Left lobe of liver (tissue), 2 donors: ENCODE data around the gene POLE. TPM values are rescaled to one million over a fixed set of nuclear protein-coding genes. Genes with fewer than 3 reads are reported as not detected.
A peak's percentile ranks its signal among the peaks of the same experiment; 100 is the strongest.

ENCODE experiments used
- ATAC-seq: fragments of 200-7000 bp; cut with Tn5 transposase; one replicate; pipeline ENCODE4 v1.9.1; 2020; ENCODE audit warnings: mild to moderate bottlenecking, moderate library complexity
- DNase-seq: peaks from one replicate; pipeline ENCODE4 v3.0.0-alpha.2; 2020; ENCODE audit warnings: low spot score
- total RNA-seq: library from RNA; stranded (reverse); gene quantifications from one replicate; pipeline ENCODE4 v1.2.1, GENCODE V29; 2021
- donor health status: DM: no; HTN: no; CAD: no; lungs with moderate emphysema.
- donor health status: DM: no; HTN: yes; CAD: no.

POLE gene
- 29.3 TPM for total RNA-seq

DNA sequence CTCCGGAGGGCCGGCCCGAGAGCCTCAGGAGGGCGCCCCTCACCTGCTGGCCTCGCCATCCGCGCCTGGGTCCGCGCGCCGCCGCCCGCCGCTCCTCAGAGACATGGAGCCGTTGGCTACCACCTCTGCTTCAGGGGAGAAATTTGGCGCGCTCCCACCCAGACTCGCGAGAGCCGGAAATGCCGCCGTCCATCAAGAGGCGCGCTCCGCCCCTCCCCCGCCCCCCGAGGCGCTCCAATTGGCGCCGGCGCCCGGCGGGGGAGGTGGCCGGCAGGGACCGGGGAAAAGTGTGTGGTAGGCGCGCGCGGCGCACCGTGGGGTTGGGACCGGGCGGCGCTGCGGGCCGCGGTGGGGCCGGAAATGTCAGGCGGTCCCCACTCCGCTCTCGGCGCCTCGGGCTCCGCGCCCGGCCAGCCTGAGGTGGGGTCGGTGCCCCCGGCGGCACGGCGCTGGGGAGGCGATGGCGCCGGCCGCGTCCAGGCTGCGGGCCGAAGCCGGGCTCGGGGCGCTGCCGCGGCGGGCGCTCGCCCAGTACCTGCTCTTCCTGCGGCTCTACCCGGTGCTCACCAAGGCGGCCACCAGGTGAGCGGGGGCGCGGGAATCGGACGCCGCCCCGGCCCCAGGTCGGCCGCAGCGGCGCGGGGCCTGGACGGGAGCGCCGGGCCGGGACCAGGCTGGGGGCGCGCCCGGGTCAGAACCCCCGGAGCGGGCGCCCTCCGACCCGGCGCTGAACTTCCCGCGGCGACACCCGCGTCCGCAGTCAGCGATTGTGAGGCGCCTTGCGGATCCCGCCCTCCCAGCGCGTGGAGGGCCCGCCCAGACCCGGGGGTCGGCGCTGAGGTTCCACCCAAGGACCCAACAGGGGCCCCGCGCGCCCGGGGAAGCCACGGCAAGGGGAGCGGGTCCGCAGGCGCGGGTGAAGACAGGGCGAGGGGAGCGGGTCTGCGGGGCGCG lies at the start of gene POLE, which contains the start of gene PXMP2:
Gene POLE (minus strand): TSS at position 132 of the 954 bp plus-strand sequence. CDS start 27 bp downstream, at position 105.
Gene PXMP2 (plus strand): TSS at position 377 of the 954 bp plus-strand sequence. CDS start 84 bp downstream, at position 461.
- DNase-seq, result peak; percentile 97
- ATAC-seq, result peak; percentile 92

GRCh38 chr12:132736913-132737312 lies 49.8 kb upstream of the POLE start:
- no peak for ATAC-seq
- DNase-seq, result no peak

GRCh38 chr12:132736378-132736777 lies 49.2 kb upstream of the POLE start:
- DNase-seq (no peak), ATAC-seq (no peak)

GRCh38 chr12:132735496-132735895 lies 48.4 kb upstream of the POLE start:
- ATAC-seq (no peak), DNase-seq (no peak)

- DNase-seq (no peak), ATAC-seq (no peak)
Measured at GRCh38 chr12:132734206-132734605, 47.1 kb upstream of the POLE start.

DNA sequence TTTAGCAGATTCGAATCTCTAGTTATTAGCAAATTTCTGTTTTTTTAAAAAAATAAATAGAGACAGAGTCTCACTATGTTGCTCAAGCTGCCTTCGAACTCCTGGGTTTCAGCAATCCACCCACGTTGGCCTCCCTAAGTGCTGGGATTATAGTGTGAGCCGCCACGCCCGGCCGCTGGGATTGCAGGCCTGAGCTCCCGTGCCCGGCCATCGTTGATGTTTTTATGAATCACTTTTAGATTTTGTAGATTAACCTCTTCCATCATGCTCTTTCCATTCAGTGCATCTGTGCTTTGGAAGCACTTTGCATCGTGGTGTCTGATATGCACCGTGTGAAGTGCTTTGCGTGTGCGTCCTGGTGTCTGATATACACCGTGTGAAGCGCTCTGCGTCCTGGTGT lies 44.4 kb upstream of the POLE start:
- no peak for DNase-seq
- ATAC-seq, result no peak

DNA sequence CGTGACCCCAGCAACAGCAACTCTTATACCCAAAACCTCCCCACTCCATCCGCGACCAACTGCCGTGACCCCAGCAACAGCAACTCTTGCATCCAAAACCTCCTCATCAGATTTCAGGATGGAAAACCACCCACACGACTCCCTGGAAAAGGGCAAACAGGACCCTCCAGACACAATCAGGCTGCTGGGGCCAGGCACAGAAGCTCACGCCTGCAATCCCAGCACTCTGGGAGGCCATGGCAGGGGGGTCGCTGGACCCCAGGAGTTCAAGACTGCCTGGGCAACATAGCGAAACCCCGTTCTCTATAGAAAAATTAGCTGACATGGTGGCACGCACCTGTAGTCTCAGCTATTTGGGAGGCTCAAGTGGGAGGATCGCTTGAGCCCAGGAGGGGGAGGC lies 43.2 kb upstream of the POLE start:
- DNase-seq (no peak), ATAC-seq (no peak)

DNA sequence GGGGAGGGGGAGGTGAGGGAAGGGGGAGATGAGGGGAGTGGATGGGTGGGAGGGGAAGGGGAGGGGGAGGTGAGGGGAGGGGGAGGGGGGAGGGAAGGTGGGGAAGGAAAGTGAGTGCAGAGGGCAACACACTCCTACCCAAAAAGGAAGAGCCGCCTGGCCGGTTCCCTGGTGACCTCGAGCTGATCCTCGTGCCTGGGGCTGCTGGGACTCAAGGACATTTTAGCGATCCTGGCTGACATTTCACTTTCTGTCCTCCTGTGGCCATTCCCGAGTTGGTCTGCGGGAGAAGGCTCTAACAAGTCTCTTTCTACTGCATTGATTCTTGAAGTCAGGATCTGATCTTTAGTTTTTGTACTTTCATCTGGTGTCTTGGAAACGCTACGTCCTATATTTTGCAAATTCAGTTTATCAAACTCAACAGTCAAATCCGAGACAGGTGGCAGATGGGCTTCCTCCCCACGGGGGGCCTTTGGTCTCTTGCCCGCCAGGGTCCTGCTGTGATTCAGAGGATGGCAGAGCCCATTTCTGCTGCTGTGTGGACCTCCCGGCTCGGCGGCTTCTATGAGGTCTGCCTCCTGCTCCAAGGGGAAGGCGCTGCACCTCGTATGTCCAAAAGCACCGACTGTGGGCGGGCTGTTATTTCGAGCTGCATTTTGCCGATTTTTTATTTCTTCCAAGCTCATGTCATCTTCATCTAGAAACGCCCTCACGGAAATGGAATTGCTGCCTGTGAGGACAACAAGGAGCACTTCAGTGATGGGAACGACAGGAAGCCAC lies 42.6 kb upstream of the POLE start:
- DNase-seq, result no peak
- ATAC-seq, result no peak

GRCh38 chr12:132728502-132728901 lies 41.4 kb upstream of the POLE start:
- ATAC-seq, result no peak
- no peak for DNase-seq

DNA sequence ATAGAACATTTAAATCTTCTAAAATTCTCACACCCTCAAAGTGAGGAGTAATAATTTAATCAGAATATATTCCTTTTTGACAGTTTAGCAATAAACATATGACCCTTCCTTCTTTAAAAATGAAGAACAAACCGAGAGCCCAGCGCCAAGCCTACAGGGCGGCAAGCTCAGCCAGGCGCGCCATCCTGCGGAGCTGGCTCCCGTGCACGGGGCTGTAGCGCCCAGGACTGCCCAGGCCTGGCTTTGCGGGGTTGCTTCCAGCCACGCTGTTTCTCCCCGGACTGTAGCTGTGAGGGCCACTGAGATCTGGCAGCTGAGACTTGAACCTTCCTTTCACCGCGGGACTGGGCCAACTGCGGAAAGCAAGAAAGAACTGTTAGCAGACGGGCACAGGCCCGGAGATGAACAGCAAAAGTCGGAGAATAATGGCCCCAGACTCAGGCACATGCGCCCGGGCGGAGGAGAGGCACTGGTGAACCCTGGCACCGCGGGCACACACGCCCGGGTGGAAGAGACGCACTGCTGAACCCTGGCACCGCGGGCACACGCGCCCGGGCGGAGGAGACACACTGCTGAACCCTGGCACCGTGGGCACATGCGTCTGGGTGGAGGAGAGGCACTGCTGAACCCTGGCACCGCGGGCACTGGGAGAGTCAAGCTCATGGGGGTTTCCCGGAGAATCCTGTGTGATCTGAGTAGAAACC lies 40.1 kb upstream of the POLE start:
- ATAC-seq, result peak; percentile 24
- DNase-seq, result no peak

DNA sequence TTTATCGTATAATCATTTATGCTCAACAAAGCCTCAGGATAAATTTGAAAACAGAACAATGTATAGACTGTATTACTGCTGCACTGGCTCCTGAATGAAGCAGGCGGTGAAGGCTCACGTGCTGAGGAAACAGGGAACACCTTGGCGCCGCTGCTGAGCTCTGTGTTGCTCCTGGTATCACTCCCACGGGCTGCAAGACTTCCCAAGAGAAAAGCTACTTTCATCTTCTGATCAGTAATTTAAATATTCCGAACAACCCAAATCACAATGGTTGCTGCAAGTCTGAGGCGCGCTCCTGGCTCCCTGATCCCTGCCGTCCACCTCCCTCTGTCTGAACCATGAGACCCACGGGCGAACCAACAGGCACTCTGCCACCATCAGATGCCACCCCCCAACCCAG lies 39.2 kb upstream of the POLE start:
- DNase-seq (no peak), ATAC-seq (no peak)

- no peak for ATAC-seq
- no peak for DNase-seq
Measured at GRCh38 chr12:132724506-132725241, 37.5 kb upstream of the POLE start.

DNA sequence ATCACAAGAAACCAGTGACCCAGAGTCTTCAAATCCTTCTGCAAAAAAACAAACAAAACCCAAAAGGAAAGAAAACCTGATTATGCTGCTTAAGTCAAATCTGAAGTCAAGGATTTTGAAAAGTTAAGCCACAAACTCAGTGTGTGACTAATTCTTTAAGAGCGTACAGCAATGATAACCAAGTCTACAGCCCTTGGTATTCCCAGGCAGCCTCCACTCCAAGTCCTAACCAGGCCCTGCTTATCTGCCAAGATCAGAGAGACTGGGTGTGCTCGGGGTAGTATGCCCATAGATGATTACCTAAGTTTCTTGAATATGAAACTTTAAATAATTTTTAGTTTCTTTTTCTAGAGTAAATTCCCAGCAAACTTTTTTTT lies 36.6 kb upstream of the POLE start:
- no peak for DNase-seq
- no peak for ATAC-seq

DNA sequence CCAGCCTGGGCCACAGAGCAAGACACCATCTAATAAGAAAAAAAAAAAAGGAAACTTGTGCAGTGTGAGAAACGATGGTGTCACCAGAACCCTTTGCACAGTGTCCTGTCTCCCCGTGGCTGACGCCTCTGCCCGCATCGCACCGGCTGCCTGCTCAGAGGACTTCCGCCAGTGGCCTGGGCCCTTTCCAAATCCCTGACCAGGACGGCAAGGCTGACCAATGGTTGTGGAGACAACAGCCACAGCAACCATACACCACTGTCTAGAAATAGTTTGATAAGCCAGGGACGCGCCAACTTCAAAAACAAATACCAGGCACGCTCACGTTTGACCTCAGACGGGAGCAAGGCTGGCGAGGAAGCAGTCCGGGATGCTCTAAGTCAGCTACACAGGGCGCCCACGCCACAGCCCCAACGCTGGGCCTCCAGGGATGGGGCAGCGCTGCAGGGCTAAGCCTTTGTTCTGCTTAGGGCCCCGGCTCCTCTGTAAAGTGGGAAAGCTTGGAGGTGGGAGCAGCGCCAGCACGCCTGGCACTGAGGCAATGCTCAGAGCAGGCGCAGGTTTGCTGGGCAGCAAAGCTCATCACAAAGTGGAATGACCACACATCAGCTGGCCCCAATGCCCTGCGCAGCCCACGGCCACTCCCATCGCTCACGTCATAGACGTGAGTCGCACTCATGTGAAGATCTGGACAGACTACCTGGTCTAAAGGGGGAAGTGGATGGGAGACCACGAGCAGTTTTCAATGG lies 36.0 kb upstream of the POLE start:
- ATAC-seq (no peak), DNase-seq (no peak)

- DNase-seq (no peak), ATAC-seq (no peak)
Measured at GRCh38 chr12:132720606-132721345, 33.6 kb upstream of the POLE start.

DNA sequence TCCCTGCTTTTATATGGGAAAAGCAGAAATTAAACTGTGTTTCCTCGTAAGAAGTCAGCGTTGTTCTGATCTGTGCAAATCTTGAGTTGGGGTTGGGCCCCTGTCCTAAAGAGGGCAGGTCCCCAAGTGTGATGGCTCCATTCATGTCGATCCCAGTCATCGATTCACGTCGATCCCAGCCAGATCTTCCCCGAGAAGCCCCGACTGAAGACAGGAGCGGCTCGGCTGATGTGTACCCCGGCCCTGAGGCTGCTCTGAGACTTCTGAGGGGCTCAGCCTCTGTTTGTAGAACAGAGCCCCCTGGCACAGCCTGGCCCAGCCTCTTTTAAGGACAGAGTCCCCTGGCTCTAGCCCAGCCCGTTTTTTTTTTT lies 32.8 kb upstream of the POLE start:
- ATAC-seq, result no peak
- DNase-seq, result no peak

DNA sequence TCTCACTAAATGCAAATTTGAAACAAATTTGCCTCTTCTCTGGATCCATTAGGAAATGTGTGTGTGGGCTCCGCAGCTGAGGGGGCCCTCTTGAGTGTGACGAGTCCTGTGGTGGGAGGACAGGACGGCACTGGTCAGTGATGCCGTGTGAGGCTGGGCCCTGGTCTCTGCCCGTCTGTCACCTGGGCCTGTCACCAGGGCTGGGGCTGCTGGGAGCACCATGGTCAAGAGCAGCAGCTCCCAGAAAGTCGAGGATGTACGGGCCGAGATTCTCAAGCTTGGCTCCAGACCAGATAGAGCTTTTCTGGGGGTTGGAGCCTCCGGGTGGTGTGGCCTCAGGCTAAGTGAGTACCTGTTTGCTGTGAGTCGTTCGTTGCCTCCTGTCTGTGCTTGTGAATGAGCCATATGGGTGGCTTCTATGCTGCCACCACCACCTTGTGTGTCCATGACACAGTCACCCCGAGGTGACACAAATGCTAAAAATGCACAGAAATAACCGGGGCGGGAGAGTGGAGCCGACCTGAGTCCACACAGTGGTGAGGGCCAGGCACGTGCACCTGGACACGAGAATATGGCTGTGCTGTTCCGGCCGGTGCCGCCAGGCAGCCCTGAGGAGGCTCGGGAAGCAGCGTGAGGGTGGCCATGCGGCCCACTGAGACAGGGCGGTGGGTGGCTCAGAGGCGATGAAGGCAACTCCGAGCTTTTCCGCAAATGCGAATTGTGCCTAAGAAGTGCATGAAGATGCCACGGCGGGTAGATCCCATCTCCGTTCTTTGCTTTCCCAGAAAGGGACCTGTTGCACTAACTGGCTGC lies 32.2 kb upstream of the POLE start:
- no peak for DNase-seq

DNA sequence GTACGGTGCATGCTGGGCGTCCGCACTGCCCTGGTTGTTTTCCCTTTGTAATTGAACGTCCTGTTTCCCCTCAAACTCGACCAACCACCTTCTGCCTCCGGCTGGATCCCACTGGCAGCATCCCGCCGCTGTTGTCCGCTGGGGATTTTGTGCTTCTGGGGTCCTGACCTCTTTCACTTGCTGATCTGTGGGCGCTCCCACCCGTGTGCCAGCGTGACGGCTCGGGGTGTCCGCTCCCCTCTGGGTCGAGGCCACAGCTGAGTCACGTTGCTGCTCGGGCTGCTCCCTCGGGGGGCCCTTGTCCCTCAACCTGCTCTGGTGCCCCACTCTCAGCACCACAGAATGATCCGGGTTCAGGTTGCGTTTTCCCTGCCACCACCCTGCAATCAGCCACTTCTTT lies 31.5 kb upstream of the POLE start:
- no peak for DNase-seq

More for the DNA sequence above, 32.2 kb upstream of the POLE start:
- ATAC-seq, result no peak

More for the DNA sequence above, 31.5 kb upstream of the POLE start:
- no peak for ATAC-seq
